ENCODE data around the gene P4HA3.
A peak's percentile ranks its signal among the peaks of the same experiment; 100 is the strongest.
"Not testable (repeated sequence)": the region's sequence is repeated elsewhere in the genome, so short reads cannot be mapped to it uniquely, and the experiment has no call there.

Gene P4HA3

GRCh38 chr11:74311352-74311926, at the start of gene P4HA3:
Gene P4HA3, minus strand, starts transcription at chr11:74311640. Its CDS starts 29 bp downstream, at chr11:74311611.
- DNase-seq = peak; percentile 46 to 76

GRCh38 chr11:74357449-74357848, 46.0 kb upstream of the P4HA3 start:
- no peak for DNase-seq

DNA sequence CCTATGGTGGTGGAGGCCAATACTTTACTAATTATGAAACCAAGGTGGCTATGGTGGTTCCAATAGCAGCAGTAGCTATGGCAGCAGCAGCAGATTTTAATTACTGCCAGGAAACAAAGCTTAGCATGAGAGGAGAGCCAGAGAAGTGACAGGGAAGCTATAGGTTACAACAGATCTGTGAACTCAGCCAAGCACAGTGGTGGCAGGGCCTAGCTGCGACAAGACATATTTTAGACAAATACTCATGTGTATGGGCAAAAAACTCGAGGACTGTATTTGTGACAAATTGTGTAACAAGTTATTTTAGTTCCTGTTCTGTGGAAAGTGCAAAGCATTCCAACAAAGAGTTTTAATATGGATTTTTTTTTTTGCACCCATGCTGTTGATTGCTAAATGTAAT, 44.2 kb upstream of the P4HA3 start:
- no peak for DNase-seq

DNA sequence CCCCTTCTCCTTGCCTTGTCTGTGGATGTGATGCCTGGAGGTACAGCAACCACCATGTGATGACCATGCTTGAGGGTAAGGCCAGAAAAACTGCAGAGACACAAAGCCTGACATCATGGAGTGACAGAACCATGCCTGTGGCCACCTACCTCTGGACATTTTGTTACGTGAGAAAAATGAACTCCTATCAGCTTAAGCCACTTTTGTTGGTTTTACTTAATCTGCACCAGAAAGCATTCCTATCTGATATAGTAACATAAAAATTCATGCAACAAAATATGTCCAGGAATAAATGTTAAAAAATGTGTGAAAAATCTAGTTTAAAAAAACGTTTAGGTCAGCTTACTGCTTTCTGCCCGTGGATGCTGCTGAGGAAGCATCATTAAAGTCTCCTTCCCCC, 42.6 kb upstream of the P4HA3 start:
- no peak for DNase-seq

DNA sequence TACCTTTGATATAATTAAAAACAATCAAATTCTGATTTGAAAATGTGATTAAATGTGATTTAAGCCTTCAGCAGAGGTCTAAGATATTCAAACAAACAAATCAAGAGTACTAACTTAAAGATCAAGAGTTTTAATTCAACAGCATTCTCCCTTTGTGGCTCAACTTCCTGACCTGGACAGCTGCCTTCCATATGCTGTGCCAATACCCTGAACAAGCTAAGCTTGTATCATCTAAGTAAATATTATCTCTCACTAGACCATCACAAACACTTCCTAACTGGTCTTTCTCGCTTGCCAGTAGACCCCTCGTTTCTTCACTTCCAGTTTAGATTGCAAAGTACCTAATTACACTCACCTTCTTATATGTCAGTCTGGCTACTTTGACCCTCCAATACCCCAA, 35.9 kb upstream of the P4HA3 start:
- no peak for DNase-seq

DNA sequence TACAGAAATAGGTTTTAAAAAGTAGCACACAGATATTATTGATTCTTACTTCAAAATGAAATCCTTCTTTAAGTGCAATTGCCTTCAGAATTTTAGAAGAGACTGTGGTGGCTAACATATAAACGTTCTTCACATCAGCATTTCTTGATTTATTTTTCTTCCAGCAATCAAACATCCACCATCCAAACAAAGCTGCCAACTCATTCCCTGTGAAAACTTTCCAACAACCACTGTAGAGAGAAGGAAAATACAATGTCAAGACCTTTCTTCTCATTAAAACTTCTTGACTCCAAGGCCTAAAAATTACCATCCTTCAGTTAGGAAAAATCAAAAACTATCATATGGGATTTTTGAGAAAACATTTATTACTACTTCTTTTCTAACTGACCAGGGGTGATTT, 34.0 kb upstream of the P4HA3 start:
- no peak for DNase-seq

DNA sequence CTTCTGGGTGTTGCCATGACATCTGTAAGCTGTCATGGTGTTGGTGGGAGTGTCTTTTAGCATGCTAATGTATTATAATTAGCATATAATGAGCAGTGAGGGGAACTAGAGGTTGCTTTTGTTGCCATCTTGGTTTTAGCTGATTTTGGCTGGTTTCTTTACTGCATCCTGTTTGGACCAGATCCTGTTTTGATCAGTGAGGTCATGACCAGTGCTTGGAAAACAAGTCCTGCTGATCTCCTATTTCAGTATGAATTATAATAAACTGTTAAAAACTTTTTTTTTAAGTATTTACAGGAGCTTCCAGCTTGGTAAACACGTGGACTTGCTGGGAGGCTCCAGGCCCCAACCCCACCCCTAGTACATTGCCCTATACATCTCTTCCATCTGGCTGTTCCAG, 30.5 kb upstream of the P4HA3 start:
- no peak for DNase-seq

DNA sequence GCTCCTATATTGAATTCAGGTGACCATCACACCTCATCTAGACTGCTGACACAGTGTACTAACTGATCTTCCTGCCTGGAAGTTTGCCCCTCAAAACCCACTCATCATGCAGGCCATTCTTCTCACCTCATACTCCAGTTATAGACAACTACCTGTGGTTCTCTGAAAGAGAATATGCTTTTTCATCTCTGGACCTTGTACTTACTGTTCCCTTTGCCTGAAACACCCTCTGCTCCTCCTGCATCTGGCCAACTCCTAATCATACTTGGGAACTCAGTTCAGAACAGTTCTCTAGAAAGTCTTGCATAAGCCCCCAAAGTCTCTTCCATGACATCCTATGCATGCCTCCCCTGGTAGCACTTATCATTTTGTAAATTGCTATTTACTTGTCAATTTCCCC, 28.2 kb upstream of the P4HA3 start:
- no peak for DNase-seq

DNA sequence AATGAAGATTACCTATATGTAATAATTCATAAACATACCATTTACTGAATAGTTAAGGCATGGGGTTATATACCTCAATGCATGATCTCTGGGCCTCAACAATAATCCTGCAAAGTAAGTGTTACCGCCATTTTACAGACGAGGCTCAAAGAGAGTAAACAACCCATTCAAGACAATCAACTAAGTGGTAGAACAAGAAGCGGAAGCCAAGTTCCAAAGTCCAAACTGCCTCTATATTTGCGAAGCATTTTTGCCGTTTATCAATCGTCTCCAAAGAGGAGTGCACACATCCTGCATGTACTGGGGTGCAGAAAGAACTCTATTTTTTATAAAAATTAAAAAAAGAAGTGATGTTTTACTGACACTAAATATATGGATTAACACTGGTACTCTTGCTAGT, 27.5 kb upstream of the P4HA3 start:
- no peak for DNase-seq

- no peak for DNase-seq
Observed at GRCh38 chr11:74333193-74333592, 21.8 kb upstream of the P4HA3 start.

DNA sequence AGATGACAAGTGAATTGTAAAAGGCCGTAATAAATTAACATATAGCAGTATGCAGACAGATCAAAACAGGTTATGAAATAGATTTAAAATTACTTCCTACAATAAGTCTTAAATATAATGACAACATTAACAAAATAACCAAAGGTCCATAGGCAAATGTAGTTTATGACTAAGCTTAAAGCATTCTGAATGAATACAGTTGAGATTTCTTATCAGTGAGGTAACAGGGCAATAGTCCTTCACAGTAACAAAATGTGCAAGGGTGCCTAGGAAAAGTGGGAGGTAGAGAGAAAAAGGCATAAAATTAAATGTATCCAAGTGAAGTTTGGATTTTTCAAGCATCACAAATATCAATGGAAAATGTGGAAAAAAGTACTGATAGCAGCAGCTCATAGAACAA, 20.9 kb upstream of the P4HA3 start:
- no peak for DNase-seq

DNA sequence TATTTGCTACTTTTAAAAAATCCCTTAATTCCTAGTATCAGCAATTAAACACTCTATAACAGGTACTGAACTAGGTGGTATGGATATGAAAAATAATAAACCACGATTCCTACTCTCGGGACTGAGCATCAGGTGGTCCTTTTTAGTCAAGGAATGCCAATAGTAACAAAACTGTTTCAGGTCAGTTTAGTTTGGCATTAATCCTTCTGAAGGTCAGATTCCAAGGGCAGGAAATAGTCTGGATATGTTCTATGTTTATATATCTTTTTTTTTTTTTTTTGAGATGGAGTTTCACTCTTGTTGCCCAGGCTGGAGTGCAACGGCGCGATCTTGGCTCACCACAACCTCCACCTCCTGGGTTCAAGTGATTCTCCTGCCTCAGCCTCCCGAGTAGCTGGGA, 19.6 kb upstream of the P4HA3 start:
- DNase-seq = not testable (repeated sequence)

GRCh38 chr11:74330075-74330858, 18.8 kb upstream of the P4HA3 start:
- no peak for DNase-seq

DNA sequence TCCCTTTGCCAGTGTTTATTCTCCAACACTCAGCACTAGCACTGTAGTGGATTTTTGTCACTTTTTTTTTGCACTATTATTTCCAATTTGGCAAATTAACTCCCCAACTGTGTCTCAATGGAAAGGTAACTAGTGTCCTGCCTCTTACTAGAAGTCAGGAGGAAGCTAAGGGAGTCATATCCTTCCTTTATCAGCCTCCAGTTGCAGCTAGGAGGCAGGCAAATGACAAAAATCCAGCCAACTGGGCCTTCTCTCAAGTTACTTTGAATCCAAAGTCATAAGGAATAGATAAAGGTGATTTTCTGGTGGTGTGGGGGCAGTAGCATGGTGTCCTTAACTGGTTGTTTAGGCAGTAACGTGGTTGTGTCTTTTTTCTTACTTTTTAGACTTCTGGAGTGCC, 15.6 kb upstream of the P4HA3 start:
- DNase-seq = no peak

DNA sequence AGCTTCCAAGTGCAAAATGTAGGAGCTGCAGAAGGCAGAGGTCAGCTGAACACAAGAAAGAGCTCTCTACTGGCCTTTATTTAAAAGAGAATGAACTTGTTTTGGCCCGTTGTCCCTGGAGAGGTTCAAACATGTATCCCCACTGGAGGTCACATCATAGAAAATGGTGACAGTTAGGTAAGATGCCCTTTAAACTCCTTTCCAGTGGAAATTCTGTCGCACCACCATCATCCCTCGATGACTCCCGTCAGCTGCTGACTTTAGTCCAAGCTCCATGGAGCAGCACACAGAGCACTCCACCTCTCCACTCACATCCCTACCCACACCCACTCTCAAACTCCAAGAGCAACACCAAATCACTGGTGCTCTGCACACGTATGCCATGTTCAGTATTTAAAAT, 15.2 kb upstream of the P4HA3 start:
- DNase-seq = no peak

DNA sequence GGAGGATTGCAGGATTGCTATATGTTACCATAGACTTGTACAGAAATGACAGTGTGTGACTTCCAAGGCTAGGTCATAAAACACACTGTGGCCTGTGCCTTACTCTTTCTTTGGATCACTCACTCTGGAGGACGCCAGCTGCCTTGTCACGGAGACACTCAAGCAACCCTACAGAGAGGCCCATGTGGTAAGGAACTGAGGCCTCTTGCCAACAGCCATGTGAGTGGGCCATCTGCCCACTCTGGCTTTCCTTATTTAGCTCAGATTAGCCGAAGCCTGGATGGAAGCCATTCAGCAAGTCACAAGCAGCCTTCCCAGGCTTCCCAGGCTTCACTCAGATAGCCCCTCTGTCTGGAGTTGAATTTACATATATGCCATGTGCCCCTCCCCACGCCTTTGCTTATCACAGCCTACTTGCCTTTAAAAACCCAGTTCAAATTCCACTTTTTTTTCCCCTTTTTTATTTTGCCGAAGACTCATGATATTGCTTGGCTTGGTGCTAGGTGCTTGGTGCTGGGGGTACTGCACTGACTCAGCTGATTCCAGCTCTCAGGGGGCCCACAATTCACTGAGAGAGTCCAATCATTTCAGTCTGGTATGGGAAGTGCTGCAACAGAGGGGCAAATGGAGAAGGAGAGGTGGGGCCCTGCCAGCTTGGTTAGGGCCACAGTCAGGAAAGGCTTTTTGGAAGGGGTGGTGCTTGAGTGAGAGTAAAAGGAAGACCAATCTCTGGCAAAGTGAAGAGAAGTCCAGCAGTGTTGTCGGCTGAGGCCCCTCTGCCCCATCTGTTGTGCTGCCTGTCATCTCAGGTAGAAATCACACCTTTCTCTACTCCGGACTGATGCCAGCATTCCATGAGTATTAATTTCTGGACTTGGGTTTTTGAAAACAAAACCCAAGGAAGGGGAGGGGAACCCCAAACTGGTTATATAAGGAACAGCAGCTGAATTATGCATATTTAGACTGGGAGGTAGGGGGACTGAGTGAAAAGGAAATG, 14.5 kb upstream of the P4HA3 start:
- no peak for DNase-seq

DNA sequence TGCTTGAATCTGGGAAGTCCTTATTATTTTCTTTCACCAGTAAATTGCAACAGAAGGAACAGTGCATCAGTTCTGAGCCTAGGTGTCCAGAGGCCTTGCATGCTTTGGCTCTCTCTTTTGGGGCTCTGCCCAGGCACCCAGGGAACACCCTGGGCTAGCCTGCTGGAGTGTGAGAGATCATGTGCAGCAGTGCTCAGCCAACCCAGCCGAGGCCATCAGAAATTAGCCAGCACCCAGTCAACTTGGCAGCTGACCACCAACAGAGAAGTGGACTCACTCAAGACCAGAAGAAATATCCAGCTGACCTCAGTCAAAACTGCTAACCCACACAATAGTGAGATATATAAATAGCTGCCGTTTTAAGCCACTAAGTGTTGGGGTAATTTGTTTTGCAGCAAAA, 11.2 kb upstream of the P4HA3 start:
- DNase-seq = no peak

GRCh38 chr11:74321487-74322188, 10.2 kb upstream of the P4HA3 start:
- peak; percentile 30 to 34 for DNase-seq

DNA sequence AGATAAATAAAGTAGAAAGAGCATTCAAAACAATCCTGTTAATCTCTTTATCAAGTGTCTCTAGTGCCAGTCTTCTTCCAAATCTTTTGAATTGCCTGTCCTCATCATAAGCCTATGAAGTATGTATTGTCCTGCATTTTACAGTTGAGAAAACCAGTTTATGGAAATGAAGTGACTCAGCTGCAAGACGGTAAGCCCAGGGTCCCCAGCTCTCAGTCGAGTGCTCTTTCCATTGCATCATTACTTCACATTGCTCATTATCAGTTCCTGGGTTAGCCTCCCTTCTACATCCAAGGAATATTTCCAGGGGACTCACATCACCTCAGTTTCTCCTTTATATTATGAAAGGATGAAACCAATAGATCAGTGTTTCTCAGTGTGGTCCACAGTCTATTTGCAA, 9.1 kb upstream of the P4HA3 start:
- DNase-seq = no peak

DNA sequence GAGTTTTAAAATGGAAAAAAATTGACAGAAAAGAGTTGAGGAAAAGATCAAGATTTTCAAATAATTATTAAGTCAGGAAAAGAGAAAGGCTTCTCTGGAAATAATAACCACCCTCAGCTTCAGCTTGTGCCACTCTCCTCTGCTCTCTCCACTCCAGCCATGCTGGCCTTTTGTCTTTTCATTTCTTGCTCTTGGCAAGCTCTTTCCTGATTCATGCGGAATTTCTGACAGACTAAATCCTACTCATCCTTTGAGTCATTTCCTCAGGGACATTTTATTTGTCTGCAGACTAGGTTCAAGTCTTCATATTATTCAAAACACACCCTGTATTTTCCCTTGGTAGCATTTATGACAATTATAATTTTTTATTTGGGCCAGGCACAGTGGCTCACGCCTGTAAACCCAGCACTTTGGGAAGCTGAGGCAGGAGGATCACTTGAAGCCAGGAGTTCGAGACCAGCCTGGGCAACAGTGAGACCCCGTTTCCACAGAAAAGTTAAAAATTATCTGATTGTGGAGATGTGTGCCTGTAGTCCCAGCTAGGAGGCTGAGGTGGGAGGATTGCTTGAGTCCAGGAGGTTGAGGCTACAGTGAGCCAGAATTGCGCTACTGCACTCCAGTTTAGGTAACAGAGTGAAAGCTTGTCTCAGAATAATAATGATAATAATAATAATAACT, 7.8 kb upstream of the P4HA3 start:
- no peak for DNase-seq

- DNase-seq = no peak
Observed at GRCh38 chr11:74318241-74318932, 6.9 kb upstream of the P4HA3 start.

All from stimulated activated CD4-positive, alpha-beta T cell treated with anti-CD3 and anti-CD28 coated beads, Interleukin-2, amount 100 ng/mL, for 24 hours (primary cell).